HK-2 (cell line): ENCODE data around the gene MAN2B1.

Experiments used
- DNase-seq: peaks from one replicate; pipeline ENCODE4 v3.0.0-alpha.2; 2018; ENCODE audit not compliant: unreplicated experiment

MAN2B1 gene

GRCh38 chr19:12617646-12618045 is 48.9 kb downstream of the MAN2B1 start:
- DNase-seq: no peak

DNA sequence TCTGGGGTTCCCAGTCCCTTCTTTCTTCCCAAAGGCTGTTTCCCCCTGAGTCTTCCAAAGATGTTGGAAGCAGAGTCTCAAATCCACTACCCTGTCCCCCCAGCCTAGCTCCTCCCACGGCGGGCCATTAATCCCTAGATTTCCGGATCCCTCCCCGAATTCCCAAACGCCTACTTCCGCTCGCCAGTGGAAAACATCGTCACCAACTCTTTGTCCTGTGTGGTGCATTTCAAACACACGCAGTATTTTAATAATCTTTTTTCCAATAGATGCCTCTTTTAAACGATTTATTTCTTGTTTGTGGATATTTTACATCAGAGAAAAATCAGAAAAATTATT is 55.2 kb downstream of the MAN2B1 start:
- peak; percentile 63 for DNase-seq

GRCh38 chr19:12610540-12611360 is 55.8 kb downstream of the MAN2B1 start, which contains the start of the genes ZNF490 and ZNF791:
ZNF490 (minus strand) TSS chr19:12610813; CDS start chr19:12610680, 133 bp downstream.
ZNF791 (plus strand) TSS chr19:12610920; CDS start chr19:12611080, 160 bp downstream.
- DNase-seq: peak; percentile 96

GRCh38 chr19:12607631-12608030 is 58.9 kb downstream of the MAN2B1 start:
- no peak for DNase-seq

- DNase-seq: no peak
Measured at GRCh38 chr19:12606796-12607195, 59.7 kb downstream of the MAN2B1 start.

DNA sequence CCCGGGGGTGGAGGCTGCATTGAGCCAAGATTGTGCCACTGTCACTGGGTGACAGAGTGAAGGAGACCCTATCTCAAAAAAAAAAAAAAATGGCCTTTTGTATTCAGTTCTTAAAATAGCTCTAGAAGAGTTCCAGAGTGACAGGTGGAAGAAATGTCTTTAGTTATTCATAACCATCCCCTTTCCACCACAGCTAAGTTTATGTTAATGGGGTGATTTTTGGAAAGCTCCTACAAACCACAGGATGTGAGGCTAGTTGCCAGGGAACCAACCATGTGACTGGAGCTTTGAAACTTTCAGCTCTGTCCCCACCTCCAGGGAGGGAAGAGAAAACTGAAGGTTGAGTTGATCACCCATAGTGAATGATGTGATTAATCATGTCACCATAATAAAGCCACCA is 62.8 kb downstream of the MAN2B1 start:
- no peak for DNase-seq

GRCh38 chr19:12597594-12597993 is 68.9 kb downstream of the MAN2B1 start:
- DNase-seq: no peak

DNA sequence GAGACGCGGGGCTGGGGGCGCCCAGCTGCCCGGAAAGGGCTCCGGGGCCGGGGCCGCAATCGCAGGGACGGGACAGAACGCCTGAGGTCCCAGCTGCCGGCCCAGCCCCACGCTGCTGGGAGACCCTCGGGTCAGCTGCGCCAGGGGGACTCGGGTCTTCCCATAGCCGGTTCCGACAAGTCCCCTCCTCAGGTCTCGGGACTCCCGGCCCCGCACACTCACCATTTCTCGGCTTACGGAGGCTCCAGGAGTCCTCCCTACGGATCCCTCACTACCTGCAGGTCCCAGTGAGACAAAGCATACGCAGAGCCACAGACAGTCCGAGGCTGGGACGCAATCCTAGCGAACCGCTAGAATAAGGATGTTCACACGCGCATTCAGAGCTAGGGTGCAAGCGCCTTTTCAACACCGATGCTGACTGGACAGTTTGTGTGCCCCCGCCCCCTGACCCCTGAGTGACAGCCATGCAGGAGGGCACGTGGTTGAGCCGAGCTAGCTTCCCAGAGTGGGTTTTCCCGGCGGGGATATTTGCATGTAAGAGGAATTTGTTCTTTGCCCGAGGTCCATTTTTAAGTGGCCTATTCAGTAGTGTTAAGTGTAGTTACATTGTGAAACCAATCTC is 69.5 kb downstream of the MAN2B1 start:
- DNase-seq: no peak
